Uterus (tissue), 2 donors: ENCODE measurements around the gene PSME3.

Source experiments
- CTCF ChIP-seq, 4 experiments: fragments of 200-600 bp in 2 of 4; fragments of 450-650 bp in 2 of 4; sonication (generic) in 2 of 4; IDR thresholded peaks; one replicate each; pipeline ENCODE4 v1.5.1; 2016 to 2019; ENCODE audit warnings: antibody characterized with exemption in 4 of 4, mild to moderate bottlenecking in 2 of 4, moderate library complexity in 1 of 4
- POLR2A ChIP-seq, 2 donors: fragments of 450-650 bp; IDR thresholded peaks; one replicate each; pipeline ENCODE4 v1.6.1; 2016; ENCODE audit warnings: antibody characterized with exemption in 2 of 2, mild to moderate bottlenecking in 1 of 2, moderate library complexity in 1 of 2

- TF ChIP-seq CTCF (IDR thresholded peaks at IDR 0.05) (no peak), POLR2A (IDR thresholded peaks at IDR 0.05) (no peak)
Observed at GRCh38 chr17:42878924-42879595, 45.9 kb downstream of the PSME3 start.
